ENCODE data around the gene MDC1.
"Not testable (repeated sequence)": the region's sequence is repeated elsewhere in the genome, so short reads cannot be mapped to it uniquely, and the experiment has no call there.

Gene MDC1

DNA sequence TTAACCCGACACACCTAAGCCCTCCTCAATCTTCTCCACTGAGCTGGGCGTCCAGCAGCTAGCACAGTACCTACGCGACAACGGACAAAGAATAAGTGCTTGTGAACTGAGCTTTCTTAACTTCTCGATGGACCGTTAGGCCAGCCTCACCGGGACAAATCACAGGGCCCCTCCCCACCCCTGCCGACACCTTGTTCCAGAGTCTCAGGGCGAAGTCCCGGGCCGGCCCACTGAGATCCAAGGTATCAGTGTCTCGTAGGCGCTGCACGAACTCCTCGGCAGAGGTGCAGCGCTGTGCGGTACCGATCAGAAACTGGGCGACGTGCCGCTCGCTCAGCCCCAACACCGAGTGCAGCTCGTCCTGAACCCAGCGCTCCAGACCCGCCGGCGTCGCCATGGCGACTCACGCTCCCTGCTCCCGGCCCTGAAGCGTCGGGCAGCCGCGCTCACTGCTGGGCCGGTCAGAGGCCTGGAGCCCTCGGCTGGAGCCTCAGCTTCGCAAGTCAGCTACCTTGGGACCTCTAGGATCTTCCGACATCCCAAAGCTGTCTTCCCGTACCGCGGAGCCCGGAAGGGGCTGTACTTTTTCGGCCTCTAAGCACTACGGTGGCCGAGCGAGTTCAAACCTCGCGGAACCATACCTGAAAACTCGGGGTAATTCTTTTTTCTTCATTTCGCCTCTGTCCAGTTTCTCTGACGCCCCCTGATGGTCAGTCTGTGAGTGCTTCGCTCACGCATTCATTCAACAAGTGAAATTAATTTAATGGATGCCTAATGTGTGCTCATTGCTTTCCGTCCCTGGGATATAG is 44.4 kb downstream of the MDC1 start, which contains the start of gene DHX16:
Gene DHX16 (minus strand): TSS at position 562 of the 809 bp plus-strand sequence. CDS start 165 bp downstream, at position 397.
- DNase-seq (ENCODE audit: low read depth), result peak; percentile 93
- H3K4me3 ChIP-seq (ENCODE audit: control insufficient read depth, low read depth, low read length), result peak within 1 kb of the TSS; percentile 74
- TF ChIP-seq, protein P1, sequence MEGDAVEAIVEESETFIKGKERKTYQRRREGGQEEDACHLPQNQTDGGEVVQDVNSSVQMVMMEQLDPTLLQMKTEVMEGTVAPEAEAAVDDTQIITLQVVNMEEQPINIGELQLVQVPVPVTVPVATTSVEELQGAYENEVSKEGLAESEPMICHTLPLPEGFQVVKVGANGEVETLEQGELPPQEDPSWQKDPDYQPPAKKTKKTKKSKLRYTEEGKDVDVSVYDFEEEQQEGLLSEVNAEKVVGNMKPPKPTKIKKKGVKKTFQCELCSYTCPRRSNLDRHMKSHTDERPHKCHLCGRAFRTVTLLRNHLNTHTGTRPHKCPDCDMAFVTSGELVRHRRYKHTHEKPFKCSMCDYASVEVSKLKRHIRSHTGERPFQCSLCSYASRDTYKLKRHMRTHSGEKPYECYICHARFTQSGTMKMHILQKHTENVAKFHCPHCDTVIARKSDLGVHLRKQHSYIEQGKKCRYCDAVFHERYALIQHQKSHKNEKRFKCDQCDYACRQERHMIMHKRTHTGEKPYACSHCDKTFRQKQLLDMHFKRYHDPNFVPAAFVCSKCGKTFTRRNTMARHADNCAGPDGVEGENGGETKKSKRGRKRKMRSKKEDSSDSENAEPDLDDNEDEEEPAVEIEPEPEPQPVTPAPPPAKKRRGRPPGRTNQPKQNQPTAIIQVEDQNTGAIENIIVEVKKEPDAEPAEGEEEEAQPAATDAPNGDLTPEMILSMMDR (IDR thresholded peaks at IDR 0.05; ENCODE audit: control insufficient read depth, insufficient read depth, low read depth, low read length, missing control alignments), result peak; percentile 82

DNA sequence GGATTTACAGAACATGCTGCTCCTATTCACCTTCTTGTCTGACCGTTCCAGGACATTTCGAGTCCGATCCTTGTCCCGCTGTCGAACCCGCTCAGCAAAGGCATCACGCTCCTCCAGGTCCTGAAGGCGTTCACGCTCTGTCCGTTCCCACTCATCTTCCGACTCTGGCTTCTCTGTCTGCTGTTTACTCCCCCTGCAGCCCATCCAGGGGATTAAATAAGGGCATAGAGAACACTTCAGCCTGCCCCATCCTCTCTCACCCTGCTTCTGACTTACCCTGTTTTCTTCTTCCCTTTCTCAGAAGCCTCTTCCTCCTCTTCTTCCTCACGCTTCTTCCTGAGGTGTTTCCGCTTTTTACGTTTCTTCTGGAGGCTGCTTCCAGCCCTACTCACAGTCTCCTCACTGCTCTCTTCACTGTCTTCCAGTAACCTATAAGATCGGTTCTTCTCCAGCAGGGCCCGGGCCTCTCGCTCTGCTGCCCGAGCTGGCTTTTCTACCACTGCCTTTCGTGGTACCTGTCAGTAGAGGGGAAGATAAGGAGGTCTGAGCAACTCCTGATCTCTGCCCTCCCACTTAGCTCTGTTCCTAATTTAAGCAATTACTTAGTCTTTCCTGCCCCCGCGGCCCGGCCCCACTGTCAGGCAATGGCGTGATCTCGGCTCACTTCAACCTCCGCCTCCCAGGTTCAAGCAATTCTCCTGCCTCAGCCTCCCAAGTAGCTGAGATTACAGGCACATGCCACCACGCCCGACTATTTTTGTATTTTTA is 46.1 kb downstream of the MDC1 start:
- DNase-seq (ENCODE audit: low read depth), result no peak
- no peak overlapping the region for H3K4me3 ChIP-seq (ENCODE audit: control insufficient read depth, low read depth, low read length)
- TF ChIP-seq, protein P1 (IDR thresholded peaks at IDR 0.05; ENCODE audit: control insufficient read depth, insufficient read depth, low read depth, low read length, missing control alignments), result peak; percentile 12

DNA sequence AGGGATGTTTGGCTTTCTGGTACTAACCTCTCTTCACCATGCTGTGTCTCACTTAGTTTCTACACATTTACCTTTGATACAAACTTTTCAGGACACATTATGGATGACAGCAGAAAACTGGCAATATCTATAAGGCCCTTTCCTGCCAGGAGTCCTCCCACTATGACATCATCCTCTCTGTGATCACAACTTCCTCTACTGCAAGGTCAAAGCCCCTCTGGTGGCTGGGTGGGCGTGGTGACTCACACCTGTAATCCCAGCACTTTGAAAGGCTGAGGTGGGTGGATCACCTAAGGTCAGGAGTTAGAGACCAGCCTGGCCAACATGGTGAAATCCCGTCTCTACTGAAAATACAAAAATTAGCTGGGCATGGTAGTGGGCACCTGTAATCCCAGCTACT is 50.8 kb downstream of the MDC1 start:
- not testable (repeated sequence) for DNase-seq (ENCODE audit: low read depth); H3K4me3 ChIP-seq (ENCODE audit: control insufficient read depth, low read depth, low read length)

DNA sequence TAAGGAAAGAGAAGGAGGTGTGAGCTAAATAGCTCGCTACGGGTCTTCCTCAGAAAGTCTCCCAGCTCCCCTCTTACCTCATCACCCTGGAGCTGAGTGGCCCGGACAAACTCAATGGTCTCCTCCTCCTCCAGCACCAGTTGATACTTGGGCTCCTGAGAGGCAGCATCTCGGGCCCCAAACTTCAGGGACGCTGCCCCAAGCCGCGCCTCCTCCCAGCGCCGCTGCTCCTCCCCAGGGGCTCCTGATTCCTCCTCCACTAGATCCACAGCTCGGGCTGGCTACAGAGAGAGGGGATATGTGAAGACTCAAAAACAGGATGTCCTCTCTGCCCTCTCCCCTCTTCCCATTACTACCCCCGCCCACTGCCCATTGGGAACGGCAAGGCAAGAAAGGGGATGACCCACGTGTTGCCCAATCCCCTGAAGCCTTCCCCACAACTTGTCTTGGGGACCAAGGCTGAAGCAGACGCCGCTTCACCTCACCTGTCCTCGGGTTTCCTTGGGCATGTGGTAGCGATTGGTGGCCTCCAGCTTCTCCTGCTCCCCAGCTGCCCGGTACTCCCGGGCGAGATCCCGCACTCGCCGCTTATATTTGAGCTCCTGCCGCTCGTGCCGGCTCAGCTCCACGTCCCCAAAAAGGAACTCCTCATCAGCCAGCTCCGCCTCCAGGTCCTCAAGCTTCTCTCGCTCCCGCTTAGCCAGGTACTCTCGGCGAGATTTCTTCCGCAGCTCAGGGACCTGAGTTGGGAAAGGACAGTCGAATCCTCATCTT is 51.9 kb downstream of the MDC1 start:
- DNase-seq (ENCODE audit: low read depth), result no peak
- TF ChIP-seq, protein P1 (IDR thresholded peaks at IDR 0.05; ENCODE audit: control insufficient read depth, insufficient read depth, low read depth, low read length, missing control alignments), result no peak
- no peak overlapping the region for H3K4me3 ChIP-seq (ENCODE audit: control insufficient read depth, low read depth, low read length)

DNA sequence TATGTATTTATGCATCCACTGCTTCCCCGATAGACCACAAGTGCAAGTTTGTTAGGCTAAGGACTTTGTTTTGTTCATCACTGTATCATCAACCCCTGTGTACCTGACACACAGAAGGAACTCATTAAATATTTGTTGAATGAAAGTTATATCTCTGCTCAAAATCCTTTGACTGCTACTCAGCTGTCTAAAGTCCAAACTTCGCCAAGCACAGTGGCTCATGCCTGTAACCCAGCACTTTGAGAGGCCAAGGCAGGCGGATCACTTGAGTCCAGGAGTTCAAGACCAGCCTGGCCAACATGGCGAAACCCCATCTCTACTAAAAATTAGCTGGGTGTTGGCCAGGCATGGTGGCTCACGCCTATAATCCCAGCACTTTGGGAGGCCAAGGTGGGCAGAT is 59.2 kb downstream of the MDC1 start:
- DNase-seq (ENCODE audit: low read depth); H3K4me3 ChIP-seq (ENCODE audit: control insufficient read depth, low read depth, low read length): not testable (repeated sequence)

DNA sequence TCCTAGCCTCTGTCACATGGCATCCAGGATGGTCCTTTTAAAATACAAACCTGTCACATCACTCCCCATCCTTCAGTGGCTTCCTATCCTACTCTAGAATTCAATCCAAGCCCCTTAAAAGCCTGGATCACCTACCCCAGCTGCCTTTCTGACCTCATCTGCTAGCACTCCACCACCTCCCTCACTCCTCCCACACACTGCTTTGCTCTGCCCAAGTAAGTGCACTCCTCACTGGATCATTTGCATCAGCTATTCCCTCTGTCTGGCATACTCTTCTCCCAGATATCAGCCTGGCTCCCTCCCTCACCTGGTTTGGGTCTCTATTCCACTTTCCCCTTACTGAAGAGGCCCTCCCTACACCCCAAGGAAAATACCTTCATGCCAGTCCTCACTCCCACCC is 59.6 kb downstream of the MDC1 start:
- TF ChIP-seq, protein P1 (IDR thresholded peaks at IDR 0.05; ENCODE audit: control insufficient read depth, insufficient read depth, low read depth, low read length, missing control alignments), result no peak
- no peak for DNase-seq (ENCODE audit: low read depth)
- H3K4me3 ChIP-seq (ENCODE audit: control insufficient read depth, low read depth, low read length), result no peak overlapping the region

DNA sequence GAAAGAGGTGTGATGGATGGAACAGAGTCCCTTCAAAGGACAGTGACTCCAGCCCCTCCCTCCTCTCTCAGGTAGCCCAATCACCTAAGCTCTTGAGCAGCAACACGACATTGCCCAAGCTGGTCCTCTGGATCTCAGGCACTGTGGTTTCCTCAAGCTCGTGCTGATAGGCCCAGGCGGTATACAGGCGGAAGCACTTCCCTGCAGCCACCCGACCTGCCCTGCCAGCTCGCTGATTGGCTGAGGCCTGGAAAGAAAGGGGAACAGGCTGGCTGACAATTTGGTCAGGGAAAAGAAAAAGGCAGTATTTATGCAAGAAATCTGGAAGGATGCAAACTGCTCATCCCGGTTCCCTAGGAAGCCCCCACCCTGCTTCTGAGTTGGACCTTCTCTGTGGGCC is 60.6 kb downstream of the MDC1 start:
- no peak for DNase-seq (ENCODE audit: low read depth)
- TF ChIP-seq, protein P1 (IDR thresholded peaks at IDR 0.05; ENCODE audit: control insufficient read depth, insufficient read depth, low read depth, low read length, missing control alignments), result no peak

More for the DNA sequence above, 60.6 kb downstream of the MDC1 start:
- H3K4me3 ChIP-seq (ENCODE audit: control insufficient read depth, low read depth, low read length), result no peak overlapping the region

Measured in AG09309 (cell line).